H1 (cell line): ENCODE data around the gene POU6F2. TPM values are rescaled to one million over a fixed set of nuclear protein-coding genes. Genes with fewer than 3 reads are reported as not detected.

Experiments used
- CTCF ChIA-PET: fragments of 300-600 bp; sonication (Branson Sonifier 250); formaldehyde crosslinking; loops from one replicate; lab custom pipeline; 2021; ENCODE audit not compliant: partially characterized antibody; lab: Charles Lee
- POLR2A ChIA-PET: fragments of 300-600 bp; sonication (Branson Sonifier 250); formaldehyde crosslinking; loops from one replicate; lab custom pipeline; 2021; ENCODE audit warnings: inconsistent platforms; ENCODE audit not compliant: partially characterized antibody; lab: Charles Lee
- DNase-seq, 2 experiments: peaks; one replicate each; pipeline versions ENCODE4 v3.0.0 to v3.0.0-alpha.2; 2010 to 2022; ENCODE audit warnings: low spot score in 2 of 2, low read depth in 1 of 2, mixed read lengths in 1 of 2
- FAIRE-seq: peaks from 2 replicates; lab custom pipeline; 2011; peaks lifted over from hg19 to GRCh38; lab: Jason Lieb, UNC
- H2AFZ ChIP-seq: 2 replicates; pipeline ENCODE4 v1.8.1; 2012; ENCODE audit warnings: low read length, inconsistent platforms
- H2AK5ac ChIP-seq: 2 replicates; pipeline ENCODE4 v1.6.1; 2013; ENCODE audit warnings: low read depth, low read length
- H2BK120ac ChIP-seq: replicated peaks from 2 replicates; pipeline ENCODE3; 2013; ENCODE audit warnings: low read depth, low read length, inconsistent platforms
- H2BK12ac ChIP-seq: 2 replicates; pipeline ENCODE4 v1.6.1; 2013; ENCODE audit warnings: low read depth, low read length
- H2BK15ac ChIP-seq: 2 replicates; pipeline ENCODE4 v1.6.1; 2013; ENCODE audit warnings: low read length
- H2BK20ac ChIP-seq: 2 replicates; pipeline ENCODE4 v1.6.1; 2013; ENCODE audit warnings: low read length
- H2BK5ac ChIP-seq: 2 replicates; pipeline ENCODE4 v1.6.1; 2013; ENCODE audit warnings: low read depth, low read length
- H3K14ac ChIP-seq: 2 replicates; pipeline ENCODE4 v1.6.1; 2013; ENCODE audit warnings: inconsistent platforms; ENCODE audit not compliant: insufficient read length
- H3K18ac ChIP-seq: 2 replicates; pipeline ENCODE4 v1.6.1; 2013; ENCODE audit warnings: low read length; ENCODE audit errors: extremely low read depth
- H3K23ac ChIP-seq: 2 replicates; pipeline ENCODE4 v1.6.1; 2013; ENCODE audit warnings: inconsistent platforms; ENCODE audit not compliant: insufficient read length
- H3K23me2 ChIP-seq: 2 replicates; pipeline ENCODE4 v1.6.1; 2013; ENCODE audit warnings: low read depth, low read length
- H3K27ac ChIP-seq: 2 replicates; pipeline ENCODE4 v1.6.1; 2011; ENCODE audit warnings: low read depth, low read length, inconsistent platforms
- H3K27me3 ChIP-seq, 4 experiments: replicated peaks in 1 of 4; 1 replicate in 1 of 4; 2 replicates in 3 of 4; pipeline versions ENCODE4 v1.6.1 to v1.8.1; 2011 to 2013; ENCODE audit warnings: low read length in 3 of 4, mild to moderate bottlenecking in 3 of 4, inconsistent platforms in 2 of 4, mixed read lengths in 2 of 4, moderate library complexity in 1 of 4; ENCODE audit not compliant: control insufficient read depth in 3 of 4, insufficient read depth in 3 of 4; ENCODE audit errors: extremely low read depth in 1 of 4
- H3K36me3 ChIP-seq, 4 experiments: 2 replicates each; pipeline versions ENCODE4 v1.6.1 to v1.8.1; 2011 to 2013; ENCODE audit warnings: mild to moderate bottlenecking in 4 of 4, low read length in 3 of 4, moderate library complexity in 2 of 4, control low read depth in 1 of 4, inconsistent platforms in 1 of 4; ENCODE audit not compliant: insufficient read depth in 4 of 4, control insufficient read depth in 2 of 4
- H3K4ac ChIP-seq: replicated peaks from 2 replicates; pipeline ENCODE3; 2013; ENCODE audit warnings: low read length, low read depth, mixed read lengths, inconsistent platforms; ENCODE audit not compliant: insufficient read length
- H3K4me1 ChIP-seq, 4 experiments: replicated peaks in 1 of 4; 1 replicate in 1 of 4; 2 replicates in 3 of 4; pipeline versions ENCODE4 v1.6.1 to v1.8.1; 2011 to 2013; ENCODE audit warnings: low read length in 3 of 4, inconsistent platforms in 2 of 4, mixed read lengths in 1 of 4; ENCODE audit not compliant: insufficient read depth in 4 of 4, control insufficient read depth in 3 of 4
- H3K4me2 ChIP-seq, 2 experiments: 2 replicates each; pipeline versions ENCODE4 v1.6.1 to v1.8.1; 2011 to 2013; ENCODE audit warnings: low read depth in 2 of 2, low read length in 2 of 2, control low read depth in 1 of 2, inconsistent platforms in 1 of 2, mild to moderate bottlenecking in 1 of 2; ENCODE audit not compliant: insufficient read depth in 1 of 2
- H3K4me3 ChIP-seq, 4 experiments: fragments of 200-600, 300-600 bp in 1 of 4; sonication (generic), shearing (Covaris generic), sonication (Bioruptor Twin) in 1 of 4; 2 replicates each; pipeline versions ENCODE4 v1.5.1 to v1.8.1; 2011 to 2016; ENCODE audit warnings: low read length in 4 of 4, low read depth in 3 of 4, control low read depth in 2 of 4, inconsistent platforms in 2 of 4, mild to moderate bottlenecking in 2 of 4, mixed read lengths in 1 of 4, moderate library complexity in 1 of 4; ENCODE audit not compliant: insufficient read depth in 2 of 4; ENCODE audit errors: extremely low read depth in 1 of 4
- H3K56ac ChIP-seq: replicated peaks from 2 replicates; pipeline ENCODE3; 2013; ENCODE audit warnings: low read depth, mild to moderate bottlenecking, mixed read lengths, low read length, inconsistent platforms; ENCODE audit not compliant: insufficient read length
- H3K79me1 ChIP-seq: 2 replicates; pipeline ENCODE4 v1.6.1; 2013; ENCODE audit warnings: low read depth, low read length, control low read depth
- H3K79me2 ChIP-seq, 2 experiments: 2 replicates each; pipeline versions ENCODE4 v1.6.1 to v1.8.1; 2012 to 2013; ENCODE audit warnings: low read length in 2 of 2, mild to moderate bottlenecking in 2 of 2, inconsistent platforms in 1 of 2; ENCODE audit not compliant: insufficient read depth in 2 of 2, control insufficient read depth in 1 of 2
- H3K9ac ChIP-seq, 4 experiments: replicated peaks in 1 of 4; 1 replicate in 1 of 4; 2 replicates in 3 of 4; pipeline versions ENCODE4 v1.6.1 to v1.8.1; 2011 to 2013; ENCODE audit warnings: low read depth in 3 of 4, low read length in 3 of 4, control low read depth in 2 of 4, mild to moderate bottlenecking in 2 of 4, moderate library complexity in 2 of 4, inconsistent platforms in 1 of 4; ENCODE audit errors: extremely low read depth in 1 of 4
- H3K9me3 ChIP-seq, 2 experiments: 2 replicates each; pipeline versions ENCODE4 v1.6.1 to v1.8.1; 2012 to 2013; ENCODE audit warnings: mild to moderate bottlenecking in 2 of 2, moderate library complexity in 2 of 2, control low read depth in 1 of 2, inconsistent platforms in 1 of 2, low read depth in 1 of 2, low read length in 1 of 2, mixed read lengths in 1 of 2; ENCODE audit not compliant: insufficient read depth in 2 of 2
- H4K20me1 ChIP-seq, 2 experiments: replicated peaks in 1 of 2; 2 replicates each; pipeline versions ENCODE3 to v1.8.1; 2011 to 2013; ENCODE audit warnings: inconsistent platforms in 2 of 2, low read length in 2 of 2, mild to moderate bottlenecking in 1 of 2; ENCODE audit not compliant: insufficient read depth in 2 of 2, control insufficient read depth in 1 of 2
- H4K5ac ChIP-seq: 2 replicates; pipeline ENCODE4 v1.6.1; 2013; ENCODE audit warnings: low read length, low read depth, mixed read lengths, inconsistent platforms; ENCODE audit not compliant: insufficient read length
- H4K8ac ChIP-seq: 2 replicates; pipeline ENCODE4 v1.8.0; 2013; ENCODE audit warnings: mild to moderate bottlenecking, moderate library complexity, low read length, inconsistent platforms; ENCODE audit not compliant: insufficient read depth; ENCODE audit errors: extremely low read depth
- H4K91ac ChIP-seq: replicated peaks from 2 replicates; pipeline ENCODE3; 2013; ENCODE audit warnings: low read length, mixed read lengths, inconsistent platforms; ENCODE audit not compliant: insufficient read length
- EP300 ChIP-seq, 2 experiments: IDR thresholded peaks; 1 replicate in 1 of 2; 2 replicates in 1 of 2; pipeline ENCODE4 v1.6.1; 2011 to 2012; ENCODE audit warnings: low read depth in 2 of 2, low read length in 2 of 2, mild to moderate bottlenecking in 2 of 2, borderline replicate concordance in 1 of 2, inconsistent platforms in 1 of 2, moderate library complexity in 1 of 2
- EZH2 ChIP-seq: fragments of 200-600 bp; sonication (generic); IDR thresholded peaks from 2 replicates; pipeline ENCODE4 v1.7.1; 2012; ENCODE audit warnings: low read depth, mild to moderate bottlenecking, moderate library complexity, low read length, inconsistent platforms; ENCODE audit not compliant: severe bottlenecking
- HDAC2 ChIP-seq, 2 experiments: fragments of 300-600 bp in 1 of 2; sonication (generic) in 1 of 2; IDR thresholded peaks; 2 replicates each; pipeline ENCODE4 v1.6.1; 2011 to 2012; ENCODE audit warnings: low read depth in 2 of 2, low read length in 2 of 2, mild to moderate bottlenecking in 2 of 2, moderate library complexity in 2 of 2, borderline replicate concordance in 1 of 2, inconsistent platforms in 1 of 2
- HDAC6 ChIP-seq: IDR thresholded peaks from one replicate; pipeline ENCODE4 v1.7.1; 2012; ENCODE audit warnings: low read depth, mild to moderate bottlenecking, inconsistent platforms, low read length, moderate library complexity
- KDM4A ChIP-seq: IDR thresholded peaks from one replicate; pipeline ENCODE4 v1.7.1; 2012; ENCODE audit warnings: low read depth, mild to moderate bottlenecking, moderate library complexity, low read length, inconsistent platforms; ENCODE audit not compliant: severe bottlenecking
- KDM5A ChIP-seq: fragments of 200-600 bp; IDR thresholded peaks from 2 replicates; pipeline ENCODE4 v1.7.1; 2012; ENCODE audit warnings: mild to moderate bottlenecking, low read length, inconsistent platforms, mixed read lengths
- POLR2A ChIP-seq, 2 experiments: IDR thresholded peaks; 1 replicate in 1 of 2; 2 replicates in 1 of 2; pipeline ENCODE4 v1.6.1; 2011; ENCODE audit warnings: low read depth in 2 of 2, low read length in 2 of 2, mild to moderate bottlenecking in 2 of 2; ENCODE audit errors: control extremely low read depth in 1 of 2
- RFX5 ChIP-seq: IDR thresholded peaks from 2 replicates; pipeline ENCODE4 v1.6.1; 2011; ENCODE audit warnings: low read depth, low read length, improper control_type of control experiment, borderline replicate concordance
- SIX5 ChIP-seq: IDR thresholded peaks from 2 replicates; pipeline ENCODE4 v1.6.1; 2011; ENCODE audit warnings: mild to moderate bottlenecking, low read depth, low read length
- SP1 ChIP-seq: IDR thresholded peaks from 2 replicates; pipeline ENCODE4 v1.6.1; 2011; ENCODE audit warnings: low read depth, low read length
- TAF1 ChIP-seq: IDR thresholded peaks from 2 replicates; pipeline ENCODE4 v1.6.1; 2011; ENCODE audit warnings: mild to moderate bottlenecking, low read depth, low read length
- TAF7 ChIP-seq: optimal IDR thresholded peaks from 2 replicates; pipeline ENCODE3; 2011; ENCODE audit warnings: low read depth, mild to moderate bottlenecking, inconsistent platforms, low read length, moderate library complexity, borderline replicate concordance
- TCF12 ChIP-seq: IDR thresholded peaks from 2 replicates; pipeline ENCODE4 v1.6.1; 2011; ENCODE audit warnings: low read depth, mild to moderate bottlenecking, low read length
- TEAD4 ChIP-seq: IDR thresholded peaks from 2 replicates; pipeline ENCODE4 v1.6.1; 2012; ENCODE audit warnings: low read depth, low read length, inconsistent platforms, mixed read lengths
- WGBS, 2 experiments: shearing (Covaris generic) in 1 of 2; methylation state at CpG; one replicate each; pipeline versions ENCODE4 v1.1.6 to v1.1.7; 2013 to 2015; ENCODE audit warnings: low lambda C conversion rate in 2 of 2, mixed read lengths in 2 of 2, inconsistent platforms in 1 of 2, low coverage in 1 of 2, missing lambda C conversion rate in 1 of 2; ENCODE audit not compliant: insufficient replicate concordance in 2 of 2, insufficient coverage in 1 of 2, insufficient read length in 1 of 2; ENCODE audit errors: extremely low coverage in 1 of 2, missing lambda C conversion rate in 1 of 2; 5-methylcytosine and 5-hydroxymethylcytosine counted together
- polyA plus RNA-seq, 7 experiments: library from polyadenylated mRNA; depleted of rRNA in 3 of 7; stranded (reverse) in 5 of 7; unstranded in 2 of 7; fragments of >200 nt in 5 of 7; fragments of 200-250 nt in 2 of 7; gene quantifications; 1 replicate in 5 of 7; 2 replicates in 1 of 7; 4 replicates in 1 of 7; pipeline versions ENCODE4 v1.2.1 to v1.2.3, GENCODE V29; 2011 to 2013; ENCODE audit warnings: missing spikeins in 2 of 7, mixed read lengths in 2 of 7
- total RNA-seq: library from RNA; stranded (reverse); fragmentation: NEBNext Ultra II Directional; extraction: Animal tissue kit (Norgen Biotek cat#: 25700); gene quantifications from 2 replicates; pipeline ENCODE4 v1.2.1, GENCODE V29; 2021
- TF ChIP-seq, protein P1 (sequence below): IDR thresholded peaks from 2 replicates; pipeline ENCODE4 v1.6.1; 2012; ENCODE audit warnings: inconsistent platforms

POU6F2 gene
- total and polyA plus RNA-seq, 2 of the 8 experiments (the other 6 are each of a cell fraction or from before 2014, with no cell fraction given), result 1.1 to 2.0 TPM

- no peaks in the 10 kb centered on the region for H3K9me3 ChIP-seq
- ChIA-PET CTCF (interaction anchor here (0.7 to 4.9 kb wide), 4 partner anchors 9 to 37 kb away, joined by 3 to 67 read pairs (median 6); no protein-coding TSS in a partner anchor), POLR2A (no interaction called here)
- H3K79me1 ChIP-seq, result no peaks in the 10 kb centered on the region
- H3K36me3 ChIP-seq, result no peaks in the 10 kb centered on the region
- H2AK5ac ChIP-seq, result no peak overlapping the region
- H3K4me1 ChIP-seq, result no peaks in the 10 kb centered on the region
- H4K8ac ChIP-seq, result no peak overlapping the region
- no peak overlapping the region for H2BK120ac ChIP-seq
- H4K91ac ChIP-seq, result no peak overlapping the region
- H3K4me3 ChIP-seq, result no peak overlapping the region
- H2BK15ac ChIP-seq, result no peak overlapping the region
- no peak overlapping the region for H2BK20ac ChIP-seq
- H3K27ac ChIP-seq, result no peak overlapping the region
- no peak overlapping the region for H3K4me2 ChIP-seq
- no peak overlapping the region for H3K56ac ChIP-seq
- WGBS, 2 experiments, result 90% methylated on average over 3 of the region's 3 CpGs; no CpG with 5 or more reads in 1 of the 2 experiments
- no peak overlapping the region for H2BK12ac ChIP-seq
- H3K27me3 ChIP-seq, result no peaks in the 10 kb centered on the region
- no peak overlapping the region for H4K5ac ChIP-seq
- no peak overlapping the region for H3K18ac ChIP-seq
- H3K9ac ChIP-seq, result no peak overlapping the region
- peak overlapping the region; percentile 15; the same call in 1 of the 2 replicates for H2AFZ ChIP-seq
- no peaks in the 10 kb centered on the region for H3K23me2 ChIP-seq
- FAIRE-seq, result no peak
- no peak overlapping the region for H3K4ac ChIP-seq
- H4K20me1 ChIP-seq, result no peaks in the 10 kb centered on the region
- H3K14ac ChIP-seq, result no peak overlapping the region
- no peak for DNase-seq
- H2BK5ac ChIP-seq, result no peak overlapping the region
- no peak overlapping the region for H3K23ac ChIP-seq
- H3K79me2 ChIP-seq, result no peaks in the 10 kb centered on the region
- TF ChIP-seq HDAC2 (IDR thresholded peaks at IDR 0.05; ENCODE audit: borderline replicate concordance in 1 of 2, low read depth in 2 of 2, low read length in 2 of 2) (no peak), POLR2A (IDR thresholded peaks at IDR 0.05; ENCODE audit: control extremely low read depth in 1 of 2, low read depth in 2 of 2, low read length in 2 of 2) (no peak), KDM4A (no peak), EZH2 (no peak), TEAD4 (no peak), EP300 (IDR thresholded peaks at IDR 0.05; ENCODE audit: borderline replicate concordance in 1 of 2, low read depth in 2 of 2, low read length in 2 of 2) (no peak), SP1 (no peak), HDAC6 (no peak), TAF7 (no peak), RFX5 (no peak), TCF12 (no peak), TAF1 (no peak), KDM5A (no peak), SIX5 (no peak)
- TF ChIP-seq, protein P1, sequence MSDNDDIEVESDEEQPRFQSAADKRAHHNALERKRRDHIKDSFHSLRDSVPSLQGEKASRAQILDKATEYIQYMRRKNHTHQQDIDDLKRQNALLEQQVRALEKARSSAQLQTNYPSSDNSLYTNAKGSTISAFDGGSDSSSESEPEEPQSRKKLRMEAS, result no peak
Measured at GRCh38 chr7:39451901-39452300, 474.2 kb downstream of the POU6F2 start.
